Thymus (tissue), 11 donors: Measurements from ENCODE around the gene MDGA2. TPM values are rescaled to one million over a fixed set of nuclear protein-coding genes. Genes with fewer than 3 reads are reported as not detected.
A peak's percentile ranks its signal among the peaks of the same experiment; 100 is the strongest.

Experiments used
- DNase-seq, 9 donors: peaks; one replicate each; pipeline ENCODE4 v3.0.0-alpha.2; 2013; ENCODE audit warnings: low spot score in 9 of 9, low read depth in 6 of 9, missing footprints in 1 of 9
- H3K27ac ChIP-seq, 2 donors: one replicate each; pipeline ENCODE4 v1.5.1; 2013; ENCODE audit warnings: control low read depth in 1 of 2, low read depth in 1 of 2, low read length in 1 of 2, mild to moderate bottlenecking in 1 of 2, moderate library complexity in 1 of 2
- H3K27me3 ChIP-seq, 2 donors: one replicate each; pipeline ENCODE4 v1.5.1; 2013; ENCODE audit warnings: low read length in 1 of 2; ENCODE audit not compliant: control insufficient read depth in 2 of 2, insufficient read depth in 1 of 2
- H3K36me3 ChIP-seq, 2 donors: one replicate each; pipeline ENCODE4 v1.5.1; 2013; ENCODE audit warnings: low read length in 1 of 2, mild to moderate bottlenecking in 1 of 2, moderate library complexity in 1 of 2; ENCODE audit not compliant: control insufficient read depth in 2 of 2, insufficient read depth in 2 of 2
- H3K4me1 ChIP-seq, 2 donors: one replicate each; pipeline ENCODE4 v1.5.1; 2013; ENCODE audit warnings: low read length in 2 of 2; ENCODE audit not compliant: control insufficient read depth in 2 of 2, insufficient read depth in 2 of 2
- H3K4me3 ChIP-seq, 2 donors: one replicate each; pipeline ENCODE4 v1.5.1; 2013; ENCODE audit warnings: low read length in 2 of 2, control low read depth in 1 of 2, mild to moderate bottlenecking in 1 of 2
- H3K9me3 ChIP-seq, 2 donors: one replicate each; pipeline ENCODE4 v1.5.1; 2013; ENCODE audit warnings: low read length in 1 of 2, mild to moderate bottlenecking in 1 of 2; ENCODE audit not compliant: control insufficient read depth in 2 of 2, insufficient read depth in 1 of 2
- WGBS: extraction: QIAGEN DNeasy Blood & Tissue Kit; methylation state at CpG from one replicate; pipeline ENCODE4 v1.1.7; 2013; 5-methylcytosine and 5-hydroxymethylcytosine counted together
- polyA plus RNA-seq: library from polyadenylated mRNA; stranded (reverse); fragments of 200-250 nt; gene quantifications from one replicate; pipeline ENCODE4 v1.2.3, GENCODE V29; 2013
- total RNA-seq: library from RNA; stranded (reverse); fragments of 120-200 nt; gene quantifications from one replicate; pipeline ENCODE4 v1.2.4, GENCODE V29; 2013
- donor health status: healthy.

MDGA2 gene
- total and polyA plus RNA-seq, 2 donors = 0.02 to 0.09 TPM

- Histone ChIP-seq H3K27me3 (no peaks in the 10 kb centered on the region), H3K4me3 (no peak overlapping the region), H3K27ac (no peak overlapping the region), H3K36me3 (no peaks in the 10 kb centered on the region), H3K9me3 (peaks cover 0 to 7% of the 10 kb centered on the region in 2 donors), H3K4me1 (no peaks in the 10 kb centered on the region)
- DNase-seq = no peak
- 96% methylated on average over 14 of the region's 14 CpGs for WGBS
Observed at GRCh38 chr14:47154276-47154797, 521.1 kb downstream of the MDGA2 start.

- Histone ChIP-seq H3K4me3 (no peak overlapping the region), H3K36me3 (no peaks in the 10 kb centered on the region), H3K27ac (no peak overlapping the region), H3K9me3 (peaks cover 0 to 7% of the 10 kb centered on the region in 2 donors), H3K27me3 (no peaks in the 10 kb centered on the region), H3K4me1 (no peaks in the 10 kb centered on the region)
- DNase-seq = peak in 1 of 9 donors; percentile 3
Observed at GRCh38 chr14:47153746-47154145, 521.7 kb downstream of the MDGA2 start.

- 82% methylated on average over 3 of the region's 3 CpGs for WGBS
- Histone ChIP-seq H3K36me3 (no peaks in the 10 kb centered on the region), H3K9me3 (peaks cover 0 to 7% of the 10 kb centered on the region in 2 donors), H3K4me3 (no peak overlapping the region), H3K27ac (no peak overlapping the region), H3K4me1 (no peaks in the 10 kb centered on the region), H3K27me3 (no peaks in the 10 kb centered on the region)
- no peak for DNase-seq
Observed at GRCh38 chr14:47150267-47150666, 525.1 kb downstream of the MDGA2 start.

- no peaks in the 10 kb centered on the region for H3K27me3 ChIP-seq
- peaks cover 0 to 2% of the 10 kb centered on the region in 2 donors for H3K9me3 ChIP-seq
- DNase-seq = no peak
- no peak overlapping the region for H3K4me3 ChIP-seq
- H3K27ac ChIP-seq = no peak overlapping the region
- H3K36me3 ChIP-seq = no peaks in the 10 kb centered on the region
- WGBS = 98% methylated on average over 2 of the region's 2 CpGs
- no peaks in the 10 kb centered on the region for H3K4me1 ChIP-seq
Observed at GRCh38 chr14:47149326-47149725, 526.1 kb downstream of the MDGA2 start.

- Histone ChIP-seq H3K27ac (no peak overlapping the region), H3K27me3 (no peaks in the 10 kb centered on the region), H3K4me1 (no peaks in the 10 kb centered on the region), H3K4me3 (no peak overlapping the region), H3K9me3 (no peaks in the 10 kb centered on the region), H3K36me3 (no peaks in the 10 kb centered on the region)
- DNase-seq = no peak
- WGBS = 97% methylated on average over 3 of the region's 3 CpGs
Observed at GRCh38 chr14:47148686-47149085, 526.7 kb downstream of the MDGA2 start.

- H3K27ac ChIP-seq = no peak overlapping the region
- WGBS = 31% methylated on average over 2 of the region's 2 CpGs
- H3K36me3 ChIP-seq = no peaks in the 10 kb centered on the region
- no peak overlapping the region for H3K4me3 ChIP-seq
- DNase-seq = no peak
- no peaks in the 10 kb centered on the region for H3K4me1 ChIP-seq
- H3K9me3 ChIP-seq = no peaks in the 10 kb centered on the region
- H3K27me3 ChIP-seq = no peaks in the 10 kb centered on the region
Observed at GRCh38 chr14:47120645-47121044, 554.8 kb downstream of the MDGA2 start.

- Histone ChIP-seq H3K4me1 (no peaks in the 10 kb centered on the region), H3K36me3 (no peaks in the 10 kb centered on the region), H3K4me3 (no peak overlapping the region), H3K27me3 (no peaks in the 10 kb centered on the region), H3K27ac (no peak overlapping the region), H3K9me3 (no peaks in the 10 kb centered on the region)
- WGBS = 93% methylated on average over 2 of the region's 2 CpGs
- no peak for DNase-seq
Observed at GRCh38 chr14:47103771-47104170, 571.6 kb downstream of the MDGA2 start.

GRCh38 chr14:47102472-47102871 lies 572.9 kb downstream of the MDGA2 start:
- 53% methylated on average over 3 of the region's 3 CpGs for WGBS
- Histone ChIP-seq H3K9me3 (no peaks in the 10 kb centered on the region), H3K36me3 (no peaks in the 10 kb centered on the region), H3K27ac (no peak overlapping the region), H3K4me1 (no peaks in the 10 kb centered on the region), H3K27me3 (no peaks in the 10 kb centered on the region), H3K4me3 (no peak overlapping the region)
- no peak for DNase-seq

- Histone ChIP-seq H3K36me3 (no peaks in the 10 kb centered on the region), H3K4me1 (no peaks in the 10 kb centered on the region), H3K27ac (no peak overlapping the region), H3K9me3 (no peaks in the 10 kb centered on the region), H3K27me3 (no peaks in the 10 kb centered on the region), H3K4me3 (no peak overlapping the region)
- 96% methylated on average over 1 of the region's 1 CpG for WGBS
- DNase-seq = no peak
Observed at GRCh38 chr14:47085678-47086077, 589.7 kb downstream of the MDGA2 start.

- WGBS = 44% methylated on average over 1 of the region's 1 CpG
- H3K9me3 ChIP-seq = no peaks in the 10 kb centered on the region
Observed at GRCh38 chr14:47065326-47065725, 610.1 kb downstream of the MDGA2 start.

More at GRCh38 chr14:47065326-47065725, 610.1 kb downstream of the MDGA2 start:
- Histone ChIP-seq H3K4me1 (no peaks in the 10 kb centered on the region), H3K27ac (no peak overlapping the region), H3K27me3 (no peaks in the 10 kb centered on the region), H3K36me3 (no peaks in the 10 kb centered on the region), H3K4me3 (no peak overlapping the region)
- DNase-seq = no peak
